NCI-H345 treated with DMSO at 0.1 percent for 48 hours (cell line): ENCODE data around the gene FBXW11.

ENCODE experiments used
- DNase-seq: peaks from one replicate; lab custom pipeline; 2025; ENCODE audit not compliant: unreplicated experiment; lab: John Stamatoyannopoulos, UW

Gene FBXW11

GRCh38 chr5:171813813-171814490 lies 192.5 kb downstream of the FBXW11 start:
- no peak for DNase-seq

- DNase-seq, result no peak
These were observed 193.2 kb downstream of the FBXW11 start for GRCh38 chr5:171813270-171813669.
